GM21381 (cell line): ENCODE results near the gene PLA2G4B.

Source experiments
- ATAC-seq: cut with Tn5 transposase; IDR thresholded peaks from one replicate; pipeline ENCODE4 v1.9.1; 2021; ENCODE audit warnings: mild to moderate bottlenecking, moderate library complexity; ENCODE audit not compliant: unreplicated experiment

PLA2G4B gene

GRCh38 chr15:41838400-41838897 is at the start of gene PLA2G4B:
TSS of gene PLA2G4B (plus strand) at chr15:41838847. CDS start at chr15:41838914, 67 bp downstream.
- no peak for ATAC-seq

GRCh38 chr15:41789236-41789635 is 49.4 kb upstream of the PLA2G4B start:
- no peak for ATAC-seq

- no peak for ATAC-seq
Measured at GRCh38 chr15:41789662-41790061, 49.0 kb upstream of the PLA2G4B start.

- ATAC-seq = no peak
Measured at GRCh38 chr15:41790169-41790568, 48.5 kb upstream of the PLA2G4B start.

- no peak for ATAC-seq
Measured at GRCh38 chr15:41790756-41791546, 47.7 kb upstream of the PLA2G4B start.

GRCh38 chr15:41791547-41791937 is 47.1 kb upstream of the PLA2G4B start:
- no peak for ATAC-seq

- ATAC-seq = no peak
Measured at GRCh38 chr15:41792000-41792637, 46.5 kb upstream of the PLA2G4B start.

- ATAC-seq = no peak
Measured at GRCh38 chr15:41794081-41794480, 44.6 kb upstream of the PLA2G4B start.

- ATAC-seq = no peak
Measured at GRCh38 chr15:41795996-41796856, 42.4 kb upstream of the PLA2G4B start.

GRCh38 chr15:41797201-41797944 is 41.3 kb upstream of the PLA2G4B start:
- no peak for ATAC-seq

GRCh38 chr15:41798607-41799487 is 39.8 kb upstream of the PLA2G4B start:
- no peak for ATAC-seq

GRCh38 chr15:41799488-41799805 is 39.2 kb upstream of the PLA2G4B start:
- no peak for ATAC-seq

- ATAC-seq = no peak
Measured at GRCh38 chr15:41801185-41801584, 37.5 kb upstream of the PLA2G4B start.

- ATAC-seq = no peak
Measured at GRCh38 chr15:41801850-41802455, 36.7 kb upstream of the PLA2G4B start.

- ATAC-seq = no peak
Measured at GRCh38 chr15:41804361-41804760, 34.3 kb upstream of the PLA2G4B start.

GRCh38 chr15:41804916-41805666 is 33.6 kb upstream of the PLA2G4B start:
- ATAC-seq = no peak

GRCh38 chr15:41805711-41806110 is 32.9 kb upstream of the PLA2G4B start:
- no peak for ATAC-seq

- ATAC-seq = no peak
Measured at GRCh38 chr15:41806291-41807181, 32.1 kb upstream of the PLA2G4B start.
